Stimulated activated CD8-positive, alpha-beta memory T cell treated with anti-CD3 and anti-CD28 coated beads, Interleukin-7, amount 100 ng/mL, for 48 hours (primary cell): ENCODE measurements around the gene CD248.
A peak's percentile ranks its signal among the peaks of the same experiment; 100 is the strongest.

ENCODE experiments used
- DNase-seq, 2 donors: peaks; one replicate each; pipeline ENCODE4 v3.0.0-alpha.2; 2020; ENCODE audit warnings: low read depth in 1 of 2; ENCODE audit errors: extremely low read depth in 1 of 2

Gene CD248

DNA sequence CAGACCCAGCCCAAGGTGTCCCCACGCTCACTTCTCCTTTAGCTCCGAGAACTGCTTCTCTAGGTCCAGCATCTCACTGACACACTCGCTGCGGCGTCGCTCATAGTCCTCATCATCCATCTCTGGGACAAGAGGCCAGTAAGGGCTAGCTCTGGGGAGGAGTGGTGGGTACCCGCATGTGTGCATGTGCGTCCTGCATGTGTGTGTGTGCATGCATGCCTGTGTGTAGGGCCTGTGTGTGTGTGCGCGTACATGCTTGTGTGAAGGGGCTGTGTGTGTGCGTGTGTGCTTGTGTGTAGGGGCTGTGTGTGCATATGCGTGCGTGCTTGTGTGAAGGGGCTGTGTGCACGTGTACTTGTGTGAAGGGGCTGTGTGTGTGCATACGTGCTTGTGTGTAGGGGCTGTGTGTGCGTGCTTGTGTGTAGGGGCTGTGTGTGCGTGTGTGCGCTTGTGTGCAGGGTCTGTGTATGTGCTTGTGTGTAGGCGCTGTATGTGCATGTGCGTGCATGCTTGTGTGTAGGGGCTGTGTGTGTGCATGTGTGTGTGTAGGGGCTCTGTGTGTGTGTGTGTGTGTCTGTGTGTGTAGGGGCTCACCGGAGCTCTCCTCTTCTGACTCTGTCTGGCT lies 24.8 kb upstream of the CD248 start:
- no peak for DNase-seq

DNA sequence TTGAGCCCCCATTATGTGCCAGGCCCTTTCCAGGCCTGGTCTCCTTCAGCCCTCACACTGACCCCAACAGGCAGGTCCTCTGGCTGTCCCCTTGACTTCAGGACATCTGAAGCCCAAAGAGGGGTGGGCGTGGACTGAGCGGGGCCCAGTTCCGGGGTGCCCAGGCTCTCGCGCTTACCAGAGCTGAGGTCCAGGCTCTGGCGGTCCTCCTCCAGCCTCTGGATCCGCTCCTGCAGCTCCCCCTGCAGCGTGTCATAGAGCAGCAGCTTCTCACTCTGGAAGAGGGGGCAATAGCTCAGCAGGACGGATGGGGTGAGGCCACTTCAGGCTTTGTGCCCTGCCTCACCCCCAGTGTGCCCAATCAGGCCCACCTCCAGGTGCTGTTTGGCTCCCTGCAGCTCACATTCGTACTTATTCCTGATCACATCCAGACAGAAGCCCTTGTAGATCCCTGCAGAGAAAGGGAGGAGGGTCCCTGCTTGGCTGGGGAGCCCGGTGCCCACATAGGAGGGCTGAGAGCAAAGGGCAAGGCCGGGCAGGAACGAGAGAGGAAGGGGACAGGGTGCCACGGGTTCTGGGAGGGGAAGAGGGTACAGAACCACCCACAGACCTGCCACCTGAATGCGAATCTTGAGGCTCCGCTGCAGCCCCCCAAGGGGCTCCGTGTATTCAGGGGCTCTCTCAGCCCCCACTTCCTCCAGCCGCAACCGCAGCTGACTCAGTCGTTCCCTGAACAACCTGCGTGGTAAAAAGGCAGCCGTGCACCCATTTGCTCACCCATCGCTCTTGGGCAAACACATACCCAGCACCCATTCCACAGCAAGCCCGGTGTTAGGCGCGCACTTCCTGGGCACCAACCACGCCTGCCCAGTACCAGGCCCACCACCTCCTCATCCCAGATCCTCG lies 24.0 kb upstream of the CD248 start:
- no peak for DNase-seq

DNA sequence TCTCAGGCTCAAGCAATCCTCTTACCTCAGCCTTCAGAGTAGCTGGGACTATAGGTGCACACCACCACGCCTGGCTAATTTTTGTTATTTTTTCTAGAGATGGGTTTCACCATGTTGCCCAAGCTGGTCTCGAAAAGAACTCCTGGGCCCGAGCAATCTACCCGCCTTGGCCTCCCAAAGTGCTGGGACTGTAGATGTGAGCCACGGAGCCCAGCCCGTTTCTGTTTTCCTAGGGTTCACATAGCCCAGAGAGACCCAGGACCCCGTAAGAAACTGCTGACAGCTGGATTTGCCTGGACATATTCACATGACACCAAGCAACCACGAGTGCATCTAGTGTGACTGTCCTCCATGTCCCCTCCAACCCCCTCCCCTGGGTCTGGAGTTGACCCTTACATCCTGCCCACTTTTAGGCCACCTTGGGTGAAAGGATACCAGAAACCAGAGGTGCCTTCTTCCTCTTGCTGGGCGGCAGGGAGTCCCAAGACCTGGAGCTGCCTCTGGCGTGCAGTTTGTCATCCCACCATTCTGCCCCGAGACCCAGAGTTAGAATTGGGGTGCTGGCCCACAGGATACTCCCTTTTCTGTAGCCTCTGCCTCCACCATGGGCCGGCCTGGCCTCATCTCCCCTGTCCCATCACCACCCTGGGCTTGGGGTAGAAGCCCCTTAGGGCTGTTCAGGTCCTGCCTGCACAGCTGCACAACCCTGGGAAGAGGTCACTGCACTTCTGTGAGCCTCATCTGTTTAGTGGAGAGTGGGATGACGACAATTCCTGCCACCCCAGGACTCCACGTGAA lies 23.0 kb upstream of the CD248 start:
- DNase-seq, result no peak

DNA sequence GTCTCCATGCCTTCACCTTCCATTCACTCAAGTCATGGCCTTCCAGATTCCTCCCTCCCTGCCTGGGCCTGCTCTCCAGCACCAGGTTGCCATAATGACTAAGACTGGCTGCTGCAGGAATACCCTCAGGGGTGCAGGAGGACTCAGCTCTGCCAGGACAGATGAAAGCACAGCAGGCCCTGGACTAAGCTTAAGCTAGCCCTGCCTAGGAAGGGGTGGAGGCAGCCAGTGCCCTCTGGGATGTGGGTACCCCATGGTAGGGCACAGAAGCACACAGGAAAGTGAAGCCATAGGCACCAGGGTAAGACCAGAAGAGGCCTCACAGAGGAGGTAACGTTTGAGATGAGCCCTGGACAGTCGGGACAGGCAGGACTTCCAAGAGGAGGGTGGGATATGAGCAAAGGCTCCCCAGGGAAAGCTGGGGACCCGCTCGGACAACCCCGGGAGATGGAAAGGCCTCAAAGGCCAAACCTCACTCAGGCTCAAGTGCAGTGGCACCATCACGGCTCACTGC lies 22.4 kb upstream of the CD248 start:
- DNase-seq, result no peak

DNA sequence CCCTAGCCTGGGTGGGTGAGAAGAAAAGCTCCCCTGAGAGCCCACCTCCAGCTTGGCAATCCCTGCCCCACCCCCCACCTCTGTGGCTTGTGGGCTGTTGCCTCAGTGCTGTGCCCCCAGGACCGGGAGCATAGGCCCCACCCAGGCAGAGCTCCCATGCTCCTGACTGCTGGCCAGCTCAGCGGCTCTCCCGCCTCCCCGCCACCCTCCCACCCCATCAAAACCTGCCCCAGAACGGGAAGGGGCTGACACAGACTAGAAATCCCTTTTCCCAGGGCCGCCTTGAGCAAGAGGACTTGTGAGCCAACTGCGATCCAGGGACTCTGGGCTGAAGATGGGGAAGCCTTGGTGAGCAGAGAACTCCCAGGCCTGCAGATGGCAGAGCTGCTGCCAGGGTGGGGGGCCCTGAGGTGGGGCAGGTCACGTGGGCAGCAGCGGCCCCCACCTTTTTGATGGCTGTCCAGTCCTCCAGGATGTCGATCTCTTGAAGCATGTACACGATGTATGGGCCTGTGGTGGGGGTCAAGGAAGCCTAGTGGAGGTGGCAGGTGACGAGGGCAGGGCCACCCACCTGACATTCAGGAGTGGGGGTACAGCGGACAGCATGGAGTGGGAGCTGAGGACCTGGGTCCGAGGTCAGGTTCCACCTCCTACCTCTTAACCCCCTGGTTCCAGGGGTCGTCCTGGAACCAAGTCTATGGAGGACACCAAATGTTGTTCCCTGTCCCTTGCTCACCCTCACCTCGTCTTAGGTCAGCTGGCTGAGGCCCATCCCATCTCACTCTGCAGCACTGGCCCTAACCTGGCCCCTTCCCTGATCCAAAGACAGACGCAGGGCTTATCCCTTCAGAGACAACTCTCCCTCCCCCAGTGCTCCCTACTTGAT lies 21.7 kb upstream of the CD248 start:
- no peak for DNase-seq

DNA sequence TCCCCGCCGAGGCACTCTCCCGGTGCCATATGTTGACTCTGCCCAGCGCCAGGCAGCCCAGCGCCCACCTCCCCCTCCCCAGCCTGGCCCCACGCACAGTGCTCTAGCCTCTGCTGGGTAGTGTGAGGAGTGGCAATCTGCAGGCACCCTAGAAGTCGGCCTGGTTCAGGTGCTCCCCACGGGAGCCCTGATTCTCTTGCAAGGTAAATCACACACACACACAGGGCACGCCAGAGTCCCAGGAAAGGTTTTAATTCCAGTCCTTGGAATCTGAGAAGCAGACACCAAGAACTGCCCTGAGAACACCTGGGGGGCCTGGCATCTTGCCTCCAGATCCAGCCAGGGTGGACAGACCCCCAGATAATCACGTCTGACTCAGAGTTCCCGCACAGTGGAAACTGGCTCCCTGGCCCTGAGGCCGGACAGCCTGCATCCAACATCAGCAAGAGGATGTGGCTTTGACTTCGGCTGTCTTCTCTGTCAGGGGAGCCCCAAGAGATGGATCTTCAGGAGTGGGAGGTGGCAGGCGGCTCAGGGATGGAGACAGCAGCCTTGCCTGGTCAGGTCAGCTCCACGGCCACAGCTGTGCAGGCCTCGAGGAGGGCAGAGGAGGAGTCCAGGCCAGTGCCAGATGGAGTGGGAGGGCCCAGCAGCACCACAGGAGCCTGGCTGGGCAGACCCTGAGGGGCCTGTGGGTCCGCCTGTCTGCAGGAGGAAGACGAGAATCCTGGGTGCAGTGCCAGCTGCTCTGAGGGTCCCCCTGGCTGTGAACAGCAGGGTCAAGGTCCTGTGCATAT lies 20.5 kb upstream of the CD248 start:
- DNase-seq, result no peak

DNA sequence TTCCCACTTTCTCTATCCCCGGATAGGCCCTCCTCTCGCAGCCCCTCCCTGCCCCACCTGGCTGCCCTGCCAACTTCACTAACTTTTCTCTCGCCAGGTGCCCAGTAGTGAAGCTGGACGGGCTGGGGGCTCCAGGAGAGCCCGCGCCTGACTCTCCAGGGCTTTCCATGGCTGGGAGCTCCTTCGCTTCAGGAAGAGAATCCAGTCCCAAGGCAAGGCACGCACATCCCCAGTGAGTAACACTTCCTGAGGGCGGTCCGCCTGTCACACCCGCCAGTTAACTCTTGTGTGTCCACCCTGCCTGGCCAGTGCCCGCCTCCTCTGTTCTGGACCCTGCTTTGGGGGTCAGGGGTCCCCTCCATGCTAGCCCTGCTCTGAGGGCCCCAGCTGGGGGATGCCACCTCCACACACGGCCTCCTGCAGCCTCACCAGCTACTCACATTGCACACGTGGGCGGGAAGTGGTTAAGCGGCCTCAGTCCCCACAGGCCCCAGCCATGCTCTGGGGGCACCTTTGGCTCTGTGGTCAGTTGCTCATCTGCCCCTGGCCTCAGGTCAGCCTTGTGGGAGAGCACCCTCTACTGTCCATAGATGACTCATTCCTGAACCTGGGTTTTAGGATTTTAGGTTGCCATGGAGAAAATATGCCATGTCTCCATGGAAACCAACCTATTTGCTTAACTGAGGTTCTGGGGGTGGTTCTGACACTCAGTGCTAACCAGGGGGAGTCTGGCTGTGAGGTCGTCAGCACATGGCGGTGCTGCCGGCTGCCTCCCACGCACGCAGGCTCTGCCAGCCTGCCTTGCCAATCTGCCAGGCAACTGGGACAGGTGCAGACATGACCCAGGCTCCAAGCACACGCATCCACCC lies 19.6 kb upstream of the CD248 start, which contains the start of gene RIN1:
Gene RIN1 (minus strand): TSS at position 201 of the 869 bp plus-strand sequence. CDS start 32 bp downstream, at position 169.
- DNase-seq, result peak; percentile 76 to 82

DNA sequence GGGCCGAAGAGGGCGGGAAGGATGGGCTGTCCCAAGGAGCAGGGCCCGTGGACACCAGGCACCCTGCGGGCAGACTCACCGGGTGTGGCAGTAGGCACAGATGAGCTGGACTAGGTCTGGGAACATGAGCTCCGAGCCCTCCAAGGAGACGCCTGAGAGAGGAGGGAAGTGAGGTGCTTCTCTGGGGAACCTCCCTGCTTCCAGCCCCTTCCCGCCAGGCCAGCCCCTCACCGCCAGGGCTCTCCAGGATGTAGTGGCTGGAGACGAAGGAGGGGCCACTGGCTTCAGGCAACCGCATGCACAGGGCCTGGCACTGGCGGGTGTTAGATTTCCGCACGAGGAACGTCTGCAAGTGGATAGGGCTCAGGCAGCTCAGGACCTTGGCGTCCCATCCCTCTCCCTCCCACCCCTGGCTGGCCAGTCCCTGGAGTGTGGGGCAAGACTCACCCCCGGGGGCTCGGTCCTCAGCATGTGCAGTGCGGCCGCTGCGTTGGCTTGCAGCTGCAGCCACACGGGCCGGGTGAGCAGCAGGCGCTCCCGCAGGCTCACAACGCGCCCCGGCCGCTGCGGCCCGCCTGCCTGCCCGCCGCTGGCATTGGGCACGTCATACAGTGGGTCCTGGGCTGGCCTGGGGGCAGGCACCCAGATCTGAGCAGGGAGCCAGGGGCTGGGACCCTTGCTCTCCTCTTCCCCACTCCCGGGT lies 18.8 kb upstream of the CD248 start:
- no peak for DNase-seq

DNA sequence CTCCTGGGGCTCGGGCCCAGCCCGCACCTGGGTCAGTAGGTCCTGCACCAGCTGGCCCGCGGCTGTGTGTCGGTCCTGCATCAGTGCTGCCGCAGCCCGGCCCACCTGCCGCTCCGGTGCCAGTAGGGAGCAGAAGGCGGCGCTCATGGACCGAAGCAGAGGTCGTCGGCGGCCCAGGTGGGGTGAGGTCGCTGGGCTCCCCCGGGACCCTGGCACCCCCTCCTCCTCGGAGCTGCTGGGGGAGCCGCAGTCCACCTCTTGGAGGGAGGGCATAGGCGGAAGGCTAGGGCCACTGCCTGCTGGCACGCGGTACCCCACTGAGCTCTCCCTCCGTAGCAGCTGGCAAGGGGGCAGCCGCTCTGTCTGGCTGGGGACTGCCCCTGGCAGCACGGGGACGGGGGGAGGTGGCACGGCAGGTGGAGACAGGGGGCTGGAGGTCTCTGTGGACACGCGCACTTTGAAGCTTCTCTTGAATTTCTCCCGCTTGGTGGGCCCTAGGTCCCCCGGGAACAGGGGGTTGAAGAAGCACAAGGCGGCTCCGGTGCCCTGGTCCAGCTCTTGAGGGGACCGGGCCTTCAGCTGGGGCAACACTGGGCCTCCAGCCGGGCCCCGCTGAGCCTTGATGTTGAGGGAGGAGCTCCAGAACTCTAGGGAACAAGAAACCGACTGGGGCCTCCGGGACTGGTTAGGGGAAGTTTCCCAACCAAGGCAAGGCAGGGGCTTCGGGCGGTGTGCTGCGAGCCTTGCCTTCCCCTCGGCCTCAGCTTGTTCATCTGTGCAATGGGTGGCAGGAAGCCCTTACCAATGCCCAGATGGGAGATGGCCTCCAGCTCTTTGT lies 18.0 kb upstream of the CD248 start:
- no peak for DNase-seq

DNA sequence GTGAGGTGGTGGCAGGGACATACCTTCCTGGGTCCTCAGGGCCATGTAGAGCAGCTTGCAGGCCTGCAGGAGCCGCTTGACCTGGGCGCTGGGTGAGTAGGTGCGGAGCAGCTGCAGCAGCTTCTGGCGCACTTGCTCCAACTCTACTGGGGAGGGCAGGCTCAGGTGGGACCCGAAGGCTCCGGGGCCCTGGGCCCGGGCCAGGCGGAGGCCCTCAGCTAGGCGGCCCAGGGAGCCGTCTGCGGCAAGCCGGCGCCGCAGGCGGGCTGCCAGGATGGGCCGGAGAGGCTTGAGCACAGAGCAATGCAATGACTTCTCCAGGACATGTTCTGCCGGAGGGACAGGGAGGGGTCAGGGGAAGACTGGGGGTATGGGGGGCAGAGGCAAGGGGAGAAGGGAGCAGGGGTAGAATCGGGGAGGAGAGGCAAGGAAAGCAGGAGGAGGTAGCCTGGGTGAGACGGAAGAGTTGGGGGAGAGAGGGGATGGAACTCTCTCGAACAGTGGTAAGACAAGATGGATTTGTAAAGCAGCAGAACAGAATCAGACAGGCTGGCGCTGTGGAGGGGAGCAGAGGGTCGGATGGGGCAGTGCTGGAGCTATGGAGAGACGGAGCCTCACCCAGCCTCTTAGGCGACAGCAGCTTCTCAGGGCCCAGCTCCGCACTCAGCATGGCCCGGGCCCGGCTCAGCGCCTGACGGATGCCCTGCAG lies 17.2 kb upstream of the CD248 start:
- DNase-seq, result no peak

DNA sequence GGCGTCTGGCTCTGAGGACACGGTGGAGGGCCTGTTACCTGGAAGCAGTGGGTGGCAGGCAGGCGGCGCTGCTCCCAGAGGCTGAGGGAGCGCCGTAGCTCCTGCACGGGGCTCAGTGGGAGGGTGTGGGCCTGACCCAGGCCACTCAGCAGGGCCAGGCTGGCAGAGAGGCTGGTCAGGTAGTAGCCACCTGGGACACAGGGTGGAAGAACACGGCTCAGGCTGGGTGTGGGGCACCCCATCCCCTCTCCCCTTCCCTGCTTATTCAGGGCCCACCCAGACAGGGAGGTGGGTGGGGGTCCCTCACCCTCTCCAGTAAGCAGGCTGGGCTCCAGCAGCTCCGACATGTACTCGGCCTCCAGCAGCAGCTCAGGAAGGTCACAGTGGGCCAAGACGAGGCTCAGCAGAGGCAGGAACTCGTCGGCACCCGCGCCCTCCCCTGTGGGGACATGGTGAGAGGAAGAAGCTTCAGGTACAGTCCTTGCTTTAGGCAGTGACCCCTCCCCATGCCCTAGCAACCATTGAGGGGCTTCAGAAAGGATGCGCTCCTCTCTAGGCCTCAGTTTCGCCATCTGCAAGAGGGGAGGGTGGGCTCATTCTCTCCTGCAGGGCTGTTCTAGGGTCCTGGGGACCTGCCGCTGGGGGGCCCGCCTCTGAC lies 16.5 kb upstream of the CD248 start:
- no peak for DNase-seq

DNA sequence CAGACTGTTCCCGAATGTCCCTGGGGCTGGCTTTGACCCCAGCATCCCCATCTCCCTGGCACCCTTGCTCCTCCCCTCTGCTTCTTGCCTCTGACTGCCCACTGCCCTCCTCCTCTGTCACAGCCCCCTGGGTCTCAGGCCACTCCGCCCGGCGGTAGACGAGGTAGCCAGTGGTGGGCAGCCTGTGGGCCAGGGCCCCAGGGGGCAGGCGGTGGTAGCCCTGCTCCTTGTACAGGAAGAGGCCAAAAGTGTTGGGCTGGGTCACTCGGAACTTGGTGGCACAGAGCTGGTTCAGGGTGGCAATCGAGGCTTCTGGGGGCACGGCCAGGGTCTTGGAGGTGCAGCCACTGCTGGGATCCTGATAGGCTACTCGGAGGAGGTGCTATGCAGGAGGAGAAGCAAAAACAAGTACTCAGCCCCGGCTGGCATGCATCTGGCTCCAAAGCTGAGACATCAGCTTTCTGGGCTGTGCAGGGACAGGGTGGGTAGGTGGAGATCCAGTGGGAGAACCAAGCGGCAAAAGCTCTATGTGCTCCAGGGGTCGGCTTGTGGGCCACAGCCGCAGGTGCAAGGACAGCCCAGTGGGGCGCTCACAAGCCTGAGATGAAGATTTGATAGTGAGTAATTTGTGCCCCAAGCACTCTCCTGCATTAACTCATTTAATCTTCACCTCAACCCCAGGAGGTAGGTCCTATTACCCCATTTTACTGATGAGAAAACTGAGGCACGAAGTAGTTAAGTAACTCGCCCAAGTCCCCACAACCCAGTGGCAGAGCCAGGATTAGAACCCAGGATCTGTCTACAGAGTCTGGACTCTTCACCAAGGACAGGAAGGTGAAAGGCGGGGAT lies 15.8 kb upstream of the CD248 start:
- no peak for DNase-seq

DNA sequence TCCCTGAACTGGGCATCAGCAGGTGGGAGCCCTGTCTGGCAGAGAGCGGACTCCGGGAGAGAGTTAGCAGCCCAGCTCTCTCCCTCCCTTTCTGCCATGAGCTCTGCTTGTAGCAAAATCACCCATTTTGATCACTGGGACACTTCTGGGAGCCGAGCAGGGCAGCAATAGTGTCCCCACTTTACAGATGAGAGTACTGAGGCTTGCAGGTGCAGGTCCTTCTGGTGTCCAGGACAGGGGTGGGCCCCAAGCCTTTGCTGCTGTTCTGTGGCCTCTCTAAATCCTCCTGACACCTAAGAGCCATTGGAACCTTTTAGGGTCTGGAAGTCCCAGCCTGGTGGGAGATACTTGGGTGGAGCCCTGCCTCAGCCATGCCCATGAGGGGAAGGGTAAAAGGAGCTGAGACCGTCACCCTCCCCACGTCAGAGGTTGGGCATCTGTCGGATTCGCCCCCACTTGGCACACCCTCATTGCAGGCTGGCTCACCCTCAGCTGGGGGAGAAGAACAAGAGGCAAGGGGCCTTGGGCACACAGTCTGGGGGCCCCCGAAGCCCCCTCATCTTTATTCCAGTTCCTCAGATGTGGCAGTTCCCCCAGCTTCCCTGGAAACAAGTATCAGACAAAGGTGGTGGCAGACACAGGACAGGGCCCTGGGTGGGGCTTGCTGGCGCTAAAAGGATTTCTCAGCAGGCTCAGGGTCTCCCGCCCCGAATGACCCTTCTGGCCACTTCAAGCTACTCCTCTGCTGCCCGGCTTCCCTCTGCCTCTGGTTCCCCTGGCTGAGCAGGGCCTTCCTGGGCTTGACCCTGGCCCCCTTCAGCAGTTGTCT lies 14.9 kb upstream of the CD248 start:
- DNase-seq, result no peak

DNA sequence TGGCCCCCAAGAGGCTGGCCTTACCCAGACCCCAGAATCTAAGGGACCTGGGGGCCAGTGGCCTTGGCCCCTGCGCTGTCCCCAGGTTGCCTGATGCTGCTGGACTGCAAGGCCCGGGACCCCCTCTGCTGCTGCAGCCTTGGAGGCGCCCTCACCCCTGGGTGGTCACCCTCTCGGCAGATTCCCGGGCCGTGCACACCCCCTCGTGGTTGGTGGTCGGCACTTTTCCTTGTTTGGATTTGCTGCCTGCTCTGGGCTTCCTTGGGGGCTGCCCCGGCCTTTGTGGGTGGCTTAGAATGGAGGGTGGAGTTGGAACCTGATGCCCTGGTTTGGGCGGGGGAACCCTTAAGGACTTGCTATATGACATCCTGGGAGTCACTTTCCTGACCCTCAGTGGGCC lies 14.1 kb upstream of the CD248 start:
- DNase-seq, result no peak
